Neural crest cell (in vitro differentiated cells): ENCODE measurements around the gene SLTM. TPM values are rescaled to one million over a fixed set of nuclear protein-coding genes. Genes with fewer than 3 reads are reported as not detected.
"Not testable (repeated sequence)": the region's sequence is repeated elsewhere in the genome, so short reads cannot be mapped to it uniquely, and the experiment has no call there.

ENCODE experiments used
- DNase-seq: peaks from one replicate; pipeline ENCODE4 v3.0.0; 2021; ENCODE audit warnings: low read depth, mixed read lengths, low spot score
- H3K27ac Mint-ChIP-seq: one replicate; pipeline ENCODE4 v1.8.0; 2021; ENCODE audit warnings: mild to moderate bottlenecking, mixed read lengths; ENCODE audit not compliant: unreplicated experiment
- H3K27me3 Mint-ChIP-seq: 2 replicates; pipeline ENCODE4 v1.8.0; 2021; ENCODE audit warnings: low read depth, mild to moderate bottlenecking, mixed read lengths
- H3K36me3 Mint-ChIP-seq: 2 replicates; pipeline ENCODE4 v1.8.0; 2021; ENCODE audit warnings: low read depth, mild to moderate bottlenecking, mixed read lengths
- H3K4me1 Mint-ChIP-seq: 2 replicates; pipeline ENCODE4 v1.8.0; 2021; ENCODE audit warnings: mixed read lengths
- H3K4me3 Mint-ChIP-seq: one replicate; pipeline ENCODE4 v1.8.0; 2021; ENCODE audit warnings: mild to moderate bottlenecking, mixed read lengths
- H3K9me3 Mint-ChIP-seq: 2 replicates; pipeline ENCODE4 v1.8.0; 2021; ENCODE audit warnings: mixed read lengths
- CTCF ChIP-seq: fragments of 200-600 bp; sonication (generic); conservative IDR thresholded peaks from 2 replicates; pipeline ENCODE4 v1.5.0; 2021; ENCODE audit warnings: antibody characterized with exemption, mild to moderate bottlenecking
- total RNA-seq: library from RNA; stranded (reverse); gene quantifications from 2 replicates; pipeline ENCODE4 v1.2.1, GENCODE V29; 2021

SLTM gene
- total RNA-seq, 1 donor from 2014 or later: 105 TPM

DNA sequence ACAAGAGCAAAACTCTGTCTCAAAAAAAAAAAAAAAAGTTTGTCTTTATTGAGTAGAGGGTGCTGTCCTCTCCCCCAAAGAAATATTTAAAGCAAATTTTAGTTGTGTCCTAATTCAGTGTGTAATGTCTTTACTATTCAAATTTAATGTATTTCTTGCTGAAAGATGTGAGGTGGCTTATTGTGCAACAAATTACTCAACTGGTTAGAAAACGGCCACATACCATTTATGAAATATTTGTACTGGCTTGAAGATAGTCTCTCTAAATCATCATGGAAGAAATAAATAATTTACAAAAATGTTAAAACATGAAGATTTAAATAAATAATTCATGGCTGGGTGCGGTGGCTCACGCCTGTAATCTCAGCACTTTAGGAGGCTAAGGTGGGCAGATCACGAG lies 63.0 kb downstream of the SLTM start:
- Mint-ChIP-seq H3K4me3 (no peak overlapping the region), H3K9me3 (no peaks in the 10 kb centered on the region), H3K27me3 (no peaks in the 10 kb centered on the region), H3K27ac (no peak overlapping the region), H3K36me3 (peaks cover 6% of the 10 kb centered on the region), H3K4me1 (peaks cover 7% of the 10 kb centered on the region)
- TF ChIP-seq CTCF: no peak
- no peak for DNase-seq

GRCh38 chr15:58867926-58868325 lies 65.6 kb downstream of the SLTM start:
- Mint-ChIP-seq H3K4me1 (peaks cover 13% of the 10 kb centered on the region), H3K9me3 (peaks cover 3% of the 10 kb centered on the region), H3K4me3 (no peak overlapping the region), H3K27ac (no peak overlapping the region), H3K27me3 (no peaks in the 10 kb centered on the region), H3K36me3 (peaks cover 6% of the 10 kb centered on the region)
- TF ChIP-seq CTCF: no peak
- no peak for DNase-seq

DNA sequence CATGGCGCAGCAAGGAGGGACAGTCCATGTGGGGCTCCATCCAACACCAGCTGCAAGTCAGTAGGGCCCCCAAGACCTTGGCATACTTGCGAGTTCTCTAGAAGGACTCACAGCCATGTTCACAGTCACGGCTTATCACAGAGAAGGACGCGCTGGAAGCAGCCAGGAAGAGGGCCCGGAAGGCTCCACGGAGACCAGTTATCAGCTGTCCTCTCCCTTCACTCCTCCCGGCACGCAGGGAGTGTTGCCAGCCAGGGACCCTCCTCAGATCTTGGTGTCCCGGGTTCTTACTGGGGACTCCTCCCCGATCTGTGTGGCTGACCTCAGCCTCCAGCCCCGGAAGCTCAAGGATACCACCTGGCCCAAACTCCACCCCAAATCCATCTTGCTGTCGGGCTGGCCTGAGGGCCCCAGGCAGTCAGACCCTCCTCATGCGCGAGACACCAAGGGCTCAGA lies 68.0 kb downstream of the SLTM start:
- Mint-ChIP-seq H3K27me3 (no peaks in the 10 kb centered on the region), H3K36me3 (peaks cover 6% of the 10 kb centered on the region), H3K27ac (no peak overlapping the region), H3K4me1 (peaks cover 13% of the 10 kb centered on the region), H3K9me3 (peaks cover 3% of the 10 kb centered on the region), H3K4me3 (no peak overlapping the region)
- TF ChIP-seq CTCF: no peak
- no peak for DNase-seq

- Mint-ChIP-seq H3K27me3 (no peaks in the 10 kb centered on the region), H3K27ac (peak overlapping the region; percentile 65), H3K36me3 (peaks cover 6% of the 10 kb centered on the region), H3K4me1 (peaks cover 13% of the 10 kb centered on the region), H3K4me3 (no peak overlapping the region), H3K9me3 (peaks cover 3% of the 10 kb centered on the region)
- no peak for TF ChIP-seq CTCF
- no peak for DNase-seq
Measured at GRCh38 chr15:58864602-58865424, 68.7 kb downstream of the SLTM start.

DNA sequence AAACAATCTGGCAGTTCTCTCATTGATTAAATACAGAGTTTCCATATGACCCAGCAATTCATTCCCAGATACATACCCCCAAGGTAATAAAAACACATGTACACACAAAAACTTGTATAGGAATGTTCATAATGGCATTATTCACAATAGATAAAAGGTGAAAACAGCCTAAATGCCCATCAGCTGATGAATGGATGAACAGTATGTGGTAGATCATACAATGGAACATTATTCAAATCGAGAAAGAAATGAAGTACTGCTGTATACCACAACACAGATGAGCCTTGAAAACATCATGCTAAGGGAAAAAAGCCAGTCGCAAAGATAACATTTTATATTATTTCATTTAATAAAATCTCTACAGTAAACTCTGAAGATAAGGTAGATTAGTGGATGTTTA lies 71.2 kb downstream of the SLTM start:
- H3K4me1 Mint-ChIP-seq: peaks cover 9% of the 10 kb centered on the region
- H3K4me3 Mint-ChIP-seq: no peak overlapping the region
- no peak for TF ChIP-seq CTCF
- no peaks in the 10 kb centered on the region for H3K27me3 Mint-ChIP-seq
- DNase-seq: no peak
- no peak overlapping the region for H3K27ac Mint-ChIP-seq
- peaks cover 4% of the 10 kb centered on the region for H3K36me3 Mint-ChIP-seq
- H3K9me3 Mint-ChIP-seq: peaks cover 3% of the 10 kb centered on the region

DNA sequence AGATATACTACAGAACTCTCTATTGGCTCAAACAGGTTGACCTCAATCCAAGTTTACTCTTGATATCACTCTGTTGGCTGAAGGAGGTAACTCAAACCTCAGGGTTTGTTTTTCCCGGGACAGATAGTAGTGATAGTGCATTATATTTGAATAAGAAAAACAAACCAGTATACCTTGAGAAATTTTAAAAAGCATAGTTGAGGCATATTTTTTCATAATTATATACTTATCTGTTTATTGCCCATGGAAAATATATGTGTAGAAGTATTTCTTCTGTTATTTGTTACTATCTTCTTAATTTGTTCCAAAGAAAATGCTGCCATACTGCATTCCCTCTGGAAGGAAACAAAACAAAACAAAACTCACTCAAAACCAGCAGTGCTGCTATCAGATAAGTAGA lies 76.9 kb downstream of the SLTM start:
- DNase-seq, H3K4me1 Mint-ChIP-seq, H3K27ac Mint-ChIP-seq, H3K36me3 Mint-ChIP-seq, H3K27me3 Mint-ChIP-seq, H3K9me3 Mint-ChIP-seq, H3K4me3 Mint-ChIP-seq: not testable (repeated sequence)
